GM13977 (cell line): Measurements from ENCODE around the gene APOBEC3F.
"Not testable (repeated sequence)": the region's sequence is repeated elsewhere in the genome, so short reads cannot be mapped to it uniquely, and the experiment has no call there.

Source experiments
- DNase-seq: peaks from one replicate; pipeline ENCODE4 v3.0.0; 2012; ENCODE audit warnings: low spot score
- in situ Hi-C: fragments of 300-500 bp; cut with MboI; formaldehyde crosslinking; loops from one replicate; pipeline ENCODE4 v1.12.0; 2022; ENCODE audit warnings: low sequenced_read_pairs, low pct_unique_long_range_greater_than_20kb, mixed read lengths, inconsistent platforms; ENCODE audit not compliant: unreplicated experiment
- TF ChIP-seq, protein P1 (sequence below): IDR thresholded peaks from 2 replicates; pipeline ENCODE4 v1.5.1; 2012; ENCODE audit warnings: mild to moderate bottlenecking, control low read depth; ENCODE audit not compliant: insufficient read depth; ENCODE audit errors: extremely low read depth, missing control alignments

The APOBEC3F gene

DNA sequence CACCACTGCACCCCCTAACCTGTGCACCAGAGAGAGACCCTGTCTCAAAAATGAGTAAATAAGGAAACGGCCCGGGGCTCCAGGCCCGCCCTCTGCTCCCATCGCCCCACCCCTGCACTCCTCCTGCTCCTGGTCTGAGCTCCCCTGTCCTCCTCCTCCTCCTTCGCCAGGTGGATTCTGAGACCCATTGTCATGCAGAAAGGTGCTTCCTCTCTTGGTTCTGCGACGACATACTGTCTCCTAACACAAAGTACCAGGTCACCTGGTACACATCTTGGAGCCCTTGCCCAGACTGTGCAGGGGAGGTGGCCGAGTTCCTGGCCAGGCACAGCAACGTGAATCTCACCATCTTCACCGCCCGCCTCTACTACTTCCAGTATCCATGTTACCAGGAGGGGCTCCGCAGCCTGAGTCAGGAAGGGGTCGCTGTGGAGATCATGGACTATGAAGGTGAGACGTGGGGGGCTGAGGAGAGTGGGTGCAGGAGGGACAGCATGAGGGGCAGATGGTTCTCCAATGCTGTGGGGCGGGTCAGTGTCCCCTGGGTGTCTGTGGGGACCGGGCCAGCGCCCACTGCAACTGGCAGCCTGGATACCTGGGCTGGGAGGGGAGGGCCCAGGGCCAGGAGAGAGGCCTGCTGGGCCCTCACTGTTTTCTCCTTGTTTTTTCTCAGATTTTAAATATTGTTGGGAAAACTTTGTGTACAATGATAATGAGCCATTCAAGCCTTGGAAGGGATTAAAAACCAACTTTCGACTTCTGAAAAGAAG, 22.9 kb upstream of the APOBEC3F start:
- in situ Hi-C loops = loop anchor here (25.0 kb wide), 1 partner anchor 295 kb away; the partner anchor contains the start of gene RPL3
- DNase-seq = no peak

DNA sequence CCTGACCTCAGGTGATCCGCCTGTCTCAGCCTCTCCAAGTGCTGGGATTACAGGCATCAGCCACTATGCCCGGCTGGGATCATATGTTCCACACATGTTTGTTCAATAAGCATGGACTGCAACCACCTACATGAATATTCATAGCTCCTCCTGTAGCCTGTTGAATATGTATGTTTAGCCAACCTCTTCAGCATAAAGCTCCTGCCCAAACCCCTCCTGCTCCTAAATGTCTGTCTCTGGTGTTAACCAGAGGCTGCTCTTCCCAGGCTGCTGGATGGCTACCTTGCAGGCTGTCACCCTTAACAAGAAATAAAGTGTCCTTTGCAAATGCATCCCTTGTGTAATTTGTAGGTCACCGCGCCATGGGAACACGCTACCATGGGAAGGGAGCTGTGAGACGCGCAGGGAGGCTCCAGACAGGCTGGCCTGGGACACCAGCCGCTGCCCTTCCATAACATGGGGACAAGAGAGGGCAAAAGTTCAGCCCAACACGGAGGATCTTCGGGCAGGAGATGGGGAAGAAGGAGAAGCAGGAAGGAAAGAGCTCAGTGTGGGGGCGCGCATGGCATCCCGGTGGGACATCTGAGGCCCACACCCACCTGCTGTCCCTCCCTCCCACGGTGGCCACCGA, 20.5 kb upstream of the APOBEC3F start:
- not testable (repeated sequence) for DNase-seq
- in situ Hi-C loops = loop anchor here (25.0 kb wide), 1 partner anchor 292 kb away; the partner anchor contains the start of gene RPL3

More for the DNA sequence above, 22.9 kb upstream of the APOBEC3F start:
- TF ChIP-seq, protein P1, sequence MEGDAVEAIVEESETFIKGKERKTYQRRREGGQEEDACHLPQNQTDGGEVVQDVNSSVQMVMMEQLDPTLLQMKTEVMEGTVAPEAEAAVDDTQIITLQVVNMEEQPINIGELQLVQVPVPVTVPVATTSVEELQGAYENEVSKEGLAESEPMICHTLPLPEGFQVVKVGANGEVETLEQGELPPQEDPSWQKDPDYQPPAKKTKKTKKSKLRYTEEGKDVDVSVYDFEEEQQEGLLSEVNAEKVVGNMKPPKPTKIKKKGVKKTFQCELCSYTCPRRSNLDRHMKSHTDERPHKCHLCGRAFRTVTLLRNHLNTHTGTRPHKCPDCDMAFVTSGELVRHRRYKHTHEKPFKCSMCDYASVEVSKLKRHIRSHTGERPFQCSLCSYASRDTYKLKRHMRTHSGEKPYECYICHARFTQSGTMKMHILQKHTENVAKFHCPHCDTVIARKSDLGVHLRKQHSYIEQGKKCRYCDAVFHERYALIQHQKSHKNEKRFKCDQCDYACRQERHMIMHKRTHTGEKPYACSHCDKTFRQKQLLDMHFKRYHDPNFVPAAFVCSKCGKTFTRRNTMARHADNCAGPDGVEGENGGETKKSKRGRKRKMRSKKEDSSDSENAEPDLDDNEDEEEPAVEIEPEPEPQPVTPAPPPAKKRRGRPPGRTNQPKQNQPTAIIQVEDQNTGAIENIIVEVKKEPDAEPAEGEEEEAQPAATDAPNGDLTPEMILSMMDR = no peak

DNA sequence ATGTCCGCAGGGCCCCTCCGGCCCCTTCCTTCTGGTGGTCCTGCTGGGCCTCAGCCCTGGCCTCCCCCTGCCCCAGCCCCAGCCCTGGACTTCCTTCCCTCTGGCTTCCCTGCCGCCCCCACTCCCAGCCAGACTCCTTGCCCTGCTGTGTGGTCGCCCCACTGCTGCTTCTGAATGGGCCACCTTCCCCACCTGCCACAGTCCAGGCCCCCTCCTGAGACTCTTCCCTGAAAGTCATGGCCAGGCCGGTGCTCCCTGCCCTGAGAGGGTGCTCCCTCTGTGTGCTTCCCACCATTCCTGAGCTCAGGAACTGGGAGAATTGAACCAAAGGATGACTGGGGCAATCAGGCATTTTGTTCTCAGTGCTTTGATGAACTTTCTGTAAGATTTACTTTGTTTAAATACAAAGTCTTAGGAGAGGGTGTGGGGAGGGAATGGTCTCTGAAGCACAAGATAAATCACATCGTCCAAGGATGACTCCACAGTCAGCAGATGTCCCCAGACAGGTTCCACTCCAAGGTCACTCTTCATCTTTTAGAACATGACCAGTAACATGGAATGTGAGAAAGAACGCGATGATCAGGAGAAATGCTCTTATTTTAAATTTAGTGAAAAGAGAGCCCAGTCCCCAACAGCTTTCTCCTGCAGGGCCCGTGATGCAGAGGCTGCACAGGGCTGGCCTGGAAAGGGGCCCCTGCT, 19.0 kb upstream of the APOBEC3F start:
- no peak for DNase-seq
- in situ Hi-C loops = loop anchor here (25.0 kb wide), 1 partner anchor 291 kb away; the partner anchor contains the start of gene RPL3
- TF ChIP-seq, protein P1 = no peak

DNA sequence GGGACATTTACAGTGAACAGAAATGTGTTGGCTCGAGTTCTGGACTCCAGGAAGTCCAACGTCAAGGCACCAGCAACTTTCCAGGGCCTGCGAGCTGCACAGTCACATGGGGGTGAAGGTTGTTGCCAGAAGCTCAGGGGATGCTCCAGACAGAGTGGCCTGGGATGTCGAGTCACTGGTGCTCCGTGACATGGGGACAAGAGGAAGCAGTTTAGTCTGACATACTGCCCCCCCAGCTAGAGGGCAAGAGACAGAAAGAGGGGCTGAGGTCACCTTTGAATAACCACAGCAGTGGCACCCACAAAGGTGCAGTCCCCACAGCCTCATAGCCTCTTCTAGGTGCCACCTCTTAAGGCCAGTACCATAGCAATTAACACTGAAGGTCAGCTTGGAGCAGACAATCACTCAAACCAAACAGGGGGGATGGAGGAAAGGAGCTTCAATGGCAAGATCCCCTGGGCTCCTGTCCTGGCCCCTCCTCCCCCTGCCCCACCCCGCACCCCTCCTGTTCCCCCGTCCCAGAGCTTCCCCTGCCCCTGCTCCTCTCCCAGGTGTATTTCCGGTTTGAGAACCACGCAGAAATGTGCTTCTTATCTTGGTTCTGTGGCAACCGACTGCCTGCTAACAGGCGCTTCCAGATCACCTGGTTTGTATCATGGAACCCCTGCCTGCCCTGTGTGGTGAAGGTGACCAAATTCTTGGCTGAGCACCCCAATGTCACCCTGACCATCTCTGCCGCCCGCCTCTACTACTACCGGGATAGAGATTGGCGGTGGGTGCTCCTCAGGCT, 15.9 kb upstream of the APOBEC3F start:
- TF ChIP-seq, protein P1 = no peak
- in situ Hi-C loops = loop anchor here (25.0 kb wide), 1 partner anchor 288 kb away; the partner anchor contains the start of gene RPL3
- DNase-seq = no peak

DNA sequence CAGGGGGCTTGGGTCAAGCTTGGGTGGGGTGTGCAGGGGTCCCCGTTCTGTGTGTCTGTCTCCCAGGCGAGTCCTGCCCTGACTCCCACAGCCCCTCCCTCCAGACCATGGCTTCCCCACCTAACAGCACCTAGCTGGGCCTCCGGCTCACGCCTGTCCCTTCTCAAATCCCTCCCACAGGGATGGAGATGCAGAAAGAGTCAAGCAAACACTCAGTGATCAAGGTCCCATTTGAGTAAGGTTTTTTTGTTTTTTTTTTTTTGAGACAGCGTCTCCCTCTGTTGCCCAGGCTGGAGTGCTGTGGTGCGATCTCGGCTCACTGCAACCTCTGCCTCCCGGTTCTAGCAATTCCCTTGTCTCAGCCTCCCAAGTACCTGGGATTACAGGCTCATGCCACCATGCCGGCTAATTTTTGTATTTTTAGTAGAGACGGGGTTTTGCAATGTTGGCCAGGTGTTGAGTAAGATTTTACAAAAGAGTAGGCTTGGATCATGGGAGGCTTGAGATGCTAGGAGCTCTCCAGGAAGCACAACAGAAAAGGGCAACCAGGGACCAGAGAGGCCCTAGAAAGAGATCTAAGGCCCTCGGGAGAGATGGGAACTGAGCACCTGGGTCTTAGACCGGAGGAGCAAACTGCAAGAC, 14.0 kb upstream of the APOBEC3F start:
- TF ChIP-seq, protein P1 = no peak
- in situ Hi-C loops = no loop called here
- no peak for DNase-seq

DNA sequence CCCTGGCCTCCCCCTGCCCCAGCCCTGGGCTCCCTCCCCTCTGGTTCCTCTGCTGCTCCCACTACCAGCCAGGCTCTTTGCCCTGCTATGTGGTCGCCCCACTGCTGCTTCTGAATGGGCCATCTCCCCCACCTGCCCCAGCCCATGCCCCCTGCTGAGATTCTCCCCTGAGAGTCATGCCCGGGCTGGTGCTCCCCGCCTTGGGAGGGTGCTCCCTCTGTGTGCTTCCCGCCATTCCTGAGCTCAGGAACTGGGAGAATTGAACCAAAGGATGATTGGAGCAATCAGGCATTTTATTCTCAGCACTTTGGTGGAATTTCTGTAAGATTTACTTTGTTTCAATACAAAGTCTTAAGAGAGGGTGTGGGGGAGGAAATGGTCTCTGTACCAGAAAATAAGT, 12.9 kb upstream of the APOBEC3F start:
- TF ChIP-seq, protein P1 = no peak
- in situ Hi-C loops = no loop called here
- no peak for DNase-seq
